ENCODE results near the gene ZNF638.

DNA sequence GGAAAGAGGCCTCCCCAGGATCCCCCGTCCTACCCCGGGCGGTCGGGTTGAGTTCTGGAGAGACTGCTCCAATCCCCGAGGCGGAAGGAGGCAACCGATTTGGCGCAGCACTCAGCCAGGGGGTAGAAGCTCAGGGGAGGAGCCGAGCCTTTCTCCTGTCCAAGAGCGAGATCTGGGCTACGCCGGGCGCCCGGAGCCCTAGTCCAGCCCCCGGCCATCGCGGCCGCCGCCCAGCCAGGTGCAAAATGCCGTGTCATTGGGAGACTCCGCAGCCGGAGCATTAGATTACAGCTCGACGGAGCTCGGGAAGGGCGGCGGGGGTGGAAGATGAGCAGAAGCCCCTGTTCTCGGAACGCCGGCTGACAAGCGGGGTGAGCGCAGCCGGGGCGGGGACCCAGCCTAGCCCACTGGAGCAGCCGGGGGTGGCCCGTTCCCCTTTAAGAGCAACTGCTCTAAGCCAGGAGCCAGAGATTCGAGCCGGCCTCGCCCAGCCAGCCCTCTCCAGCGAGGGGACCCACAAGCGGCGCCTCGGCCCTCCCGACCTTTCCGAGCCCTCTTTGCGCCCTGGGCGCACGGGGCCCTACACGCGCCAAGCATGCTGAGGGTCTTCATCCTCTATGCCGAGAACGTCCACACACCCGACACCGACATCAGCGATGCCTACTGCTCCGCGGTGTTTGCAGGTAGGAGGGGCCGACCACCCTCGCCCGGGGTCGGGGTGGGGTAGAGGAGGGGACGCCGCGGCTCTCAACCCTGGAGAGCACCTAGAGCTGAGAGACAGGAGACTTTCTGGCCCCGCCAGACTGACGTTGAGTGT, 122.0 kb downstream of the ZNF638 start, which contains the start of gene DYSF:
- no peak for TF ChIP-seq CTCF (IDR thresholded peaks at IDR 0.05; ENCODE audit: insufficient read depth, low read length, poor library complexity, severe bottlenecking)
- TF ChIP-seq EZH2phosphoT487 (conservative IDR thresholded peaks at IDR 0.05; ENCODE audit: low read length) = no peak
